ENCODE data around the gene TPM2.
A peak's percentile ranks its signal among the peaks of the same experiment; 100 is the strongest.

Gene TPM2

DNA sequence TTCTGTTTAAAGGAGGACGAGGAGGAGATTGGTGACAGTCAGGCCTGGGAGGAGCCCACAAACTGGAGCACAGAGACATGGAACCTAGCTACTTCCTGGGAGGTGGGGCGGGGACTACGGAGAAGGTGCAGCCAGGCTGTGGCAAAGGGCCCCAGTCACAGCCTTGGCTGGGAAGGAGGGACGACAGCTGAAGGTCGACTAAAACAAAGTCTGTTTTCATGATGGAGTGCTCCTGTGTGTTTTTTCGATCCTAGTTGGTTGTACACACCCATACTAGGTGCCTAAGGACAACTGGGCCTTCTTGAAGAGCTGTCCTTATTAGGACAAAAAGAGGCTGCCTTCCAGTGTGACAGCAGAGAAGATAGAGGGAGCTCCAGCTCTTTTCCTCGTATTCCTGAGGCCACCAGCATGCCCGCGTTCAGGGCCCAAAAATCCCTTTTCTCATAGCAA is 28.7 kb downstream of the TPM2 start:
- H3K9me3 ChIP-seq (ENCODE audit: insufficient read depth, low read length) = no peaks in the 10 kb centered on the region
- no peaks in the 10 kb centered on the region for H3K27me3 ChIP-seq (ENCODE audit: low read depth, low read length)
- peaks cover 25% of the 10 kb centered on the region for H3K4me1 ChIP-seq (ENCODE audit: low read length)
- H3K36me3 ChIP-seq (replicated peaks; ENCODE audit: low read depth, low read length) = peaks cover 34% of the 10 kb centered on the region
- TF ChIP-seq EZH2phosphoT487 (IDR thresholded peaks at IDR 0.05; ENCODE audit: low read depth) = no peak
- TF ChIP-seq, protein P1, sequence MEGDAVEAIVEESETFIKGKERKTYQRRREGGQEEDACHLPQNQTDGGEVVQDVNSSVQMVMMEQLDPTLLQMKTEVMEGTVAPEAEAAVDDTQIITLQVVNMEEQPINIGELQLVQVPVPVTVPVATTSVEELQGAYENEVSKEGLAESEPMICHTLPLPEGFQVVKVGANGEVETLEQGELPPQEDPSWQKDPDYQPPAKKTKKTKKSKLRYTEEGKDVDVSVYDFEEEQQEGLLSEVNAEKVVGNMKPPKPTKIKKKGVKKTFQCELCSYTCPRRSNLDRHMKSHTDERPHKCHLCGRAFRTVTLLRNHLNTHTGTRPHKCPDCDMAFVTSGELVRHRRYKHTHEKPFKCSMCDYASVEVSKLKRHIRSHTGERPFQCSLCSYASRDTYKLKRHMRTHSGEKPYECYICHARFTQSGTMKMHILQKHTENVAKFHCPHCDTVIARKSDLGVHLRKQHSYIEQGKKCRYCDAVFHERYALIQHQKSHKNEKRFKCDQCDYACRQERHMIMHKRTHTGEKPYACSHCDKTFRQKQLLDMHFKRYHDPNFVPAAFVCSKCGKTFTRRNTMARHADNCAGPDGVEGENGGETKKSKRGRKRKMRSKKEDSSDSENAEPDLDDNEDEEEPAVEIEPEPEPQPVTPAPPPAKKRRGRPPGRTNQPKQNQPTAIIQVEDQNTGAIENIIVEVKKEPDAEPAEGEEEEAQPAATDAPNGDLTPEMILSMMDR (IDR thresholded peaks at IDR 0.05; ENCODE audit: low read depth, low read length) = peak; percentile 34; the same call in 1 of the 2 replicates
- no peak overlapping the region for H2AFZ ChIP-seq (ENCODE audit: low read depth, low read length)
- no peaks in the 10 kb centered on the region for H4K20me1 ChIP-seq (ENCODE audit: insufficient read depth, low read length)
- no peak overlapping the region for H3K9ac ChIP-seq (ENCODE audit: low read length)
- H3K27ac ChIP-seq (ENCODE audit: low read length) = no peak overlapping the region
- no peak overlapping the region for H3K4me3 ChIP-seq (ENCODE audit: low read length)
- no peak overlapping the region for H3K4me2 ChIP-seq (ENCODE audit: low read length)
- peaks cover 25% of the 10 kb centered on the region for H3K79me2 ChIP-seq (ENCODE audit: low read length)

DNA sequence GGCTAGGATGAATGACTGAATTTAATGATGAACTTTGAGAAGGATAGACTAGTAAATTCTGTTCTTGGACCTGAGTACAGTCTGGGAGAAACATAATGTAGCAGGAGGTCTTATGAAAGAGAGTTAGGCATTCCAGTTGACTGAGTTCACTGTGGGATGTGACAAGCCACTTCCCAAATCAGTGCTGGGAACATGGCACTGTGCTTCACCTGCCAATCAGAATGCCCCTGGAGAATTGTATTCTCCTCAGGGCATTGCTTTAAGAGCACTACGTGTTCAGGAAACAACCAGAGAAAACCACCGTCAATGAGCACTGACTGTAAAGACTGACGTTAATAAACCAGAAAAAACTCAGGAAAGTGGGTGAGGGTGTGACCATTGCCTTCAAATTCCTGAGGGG is 30.4 kb downstream of the TPM2 start:
- no peak overlapping the region for H3K27ac ChIP-seq (ENCODE audit: low read length)

DNA sequence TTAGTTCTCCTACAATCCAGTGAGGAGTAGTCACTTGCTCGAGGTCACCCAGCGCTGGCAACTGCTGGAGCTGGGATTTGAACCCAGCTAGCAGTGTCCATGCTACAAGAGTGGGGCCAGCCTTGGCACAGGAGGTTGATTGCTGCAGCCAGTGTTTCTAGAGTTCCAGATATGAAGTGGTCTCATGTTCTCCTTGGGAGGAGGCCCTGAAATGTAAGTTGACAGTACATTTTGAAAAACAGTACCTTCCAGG is 30.8 kb downstream of the TPM2 start:
- Histone ChIP-seq H3K36me3 (replicated peaks; ENCODE audit: low read depth, low read length) (peaks cover 34% of the 10 kb centered on the region), H3K4me2 (ENCODE audit: low read length) (peak overlapping the region; percentile 98), H3K4me3 (ENCODE audit: low read length) (peak overlapping the region; percentile 83), H2AFZ (ENCODE audit: low read depth, low read length) (no peak overlapping the region), H3K4me1 (ENCODE audit: low read length) (peaks cover 18% of the 10 kb centered on the region), H4K20me1 (ENCODE audit: insufficient read depth, low read length) (no peaks in the 10 kb centered on the region), H3K9me3 (ENCODE audit: insufficient read depth, low read length) (no peaks in the 10 kb centered on the region), H3K79me2 (ENCODE audit: low read length) (peaks cover 15% of the 10 kb centered on the region), H3K9ac (ENCODE audit: low read length) (peak overlapping the region; percentile 90), H3K27ac (ENCODE audit: low read length) (peak overlapping the region; percentile 77), H3K27me3 (ENCODE audit: low read depth, low read length) (no peaks in the 10 kb centered on the region)
- no peak for TF ChIP-seq EZH2phosphoT487 (IDR thresholded peaks at IDR 0.05; ENCODE audit: low read depth)
- TF ChIP-seq, protein P1 (IDR thresholded peaks at IDR 0.05; ENCODE audit: low read depth, low read length) = no peak

More for the DNA sequence above, 30.4 kb downstream of the TPM2 start:
- Histone ChIP-seq H3K9me3 (ENCODE audit: insufficient read depth, low read length) (no peaks in the 10 kb centered on the region), H3K4me1 (ENCODE audit: low read length) (peaks cover 22% of the 10 kb centered on the region), H3K4me2 (ENCODE audit: low read length) (peak overlapping the region; percentile 98), H3K79me2 (ENCODE audit: low read length) (peaks cover 19% of the 10 kb centered on the region), H3K9ac (ENCODE audit: low read length) (peak overlapping the region; percentile 90), H3K36me3 (replicated peaks; ENCODE audit: low read depth, low read length) (peaks cover 34% of the 10 kb centered on the region), H4K20me1 (ENCODE audit: insufficient read depth, low read length) (no peaks in the 10 kb centered on the region), H3K27me3 (ENCODE audit: low read depth, low read length) (no peaks in the 10 kb centered on the region), H3K4me3 (ENCODE audit: low read length) (peak overlapping the region; percentile 83), H2AFZ (ENCODE audit: low read depth, low read length) (no peak overlapping the region)
- TF ChIP-seq, protein P1 (IDR thresholded peaks at IDR 0.05; ENCODE audit: low read depth, low read length) = no peak
- no peak for TF ChIP-seq EZH2phosphoT487 (IDR thresholded peaks at IDR 0.05; ENCODE audit: low read depth)

DNA sequence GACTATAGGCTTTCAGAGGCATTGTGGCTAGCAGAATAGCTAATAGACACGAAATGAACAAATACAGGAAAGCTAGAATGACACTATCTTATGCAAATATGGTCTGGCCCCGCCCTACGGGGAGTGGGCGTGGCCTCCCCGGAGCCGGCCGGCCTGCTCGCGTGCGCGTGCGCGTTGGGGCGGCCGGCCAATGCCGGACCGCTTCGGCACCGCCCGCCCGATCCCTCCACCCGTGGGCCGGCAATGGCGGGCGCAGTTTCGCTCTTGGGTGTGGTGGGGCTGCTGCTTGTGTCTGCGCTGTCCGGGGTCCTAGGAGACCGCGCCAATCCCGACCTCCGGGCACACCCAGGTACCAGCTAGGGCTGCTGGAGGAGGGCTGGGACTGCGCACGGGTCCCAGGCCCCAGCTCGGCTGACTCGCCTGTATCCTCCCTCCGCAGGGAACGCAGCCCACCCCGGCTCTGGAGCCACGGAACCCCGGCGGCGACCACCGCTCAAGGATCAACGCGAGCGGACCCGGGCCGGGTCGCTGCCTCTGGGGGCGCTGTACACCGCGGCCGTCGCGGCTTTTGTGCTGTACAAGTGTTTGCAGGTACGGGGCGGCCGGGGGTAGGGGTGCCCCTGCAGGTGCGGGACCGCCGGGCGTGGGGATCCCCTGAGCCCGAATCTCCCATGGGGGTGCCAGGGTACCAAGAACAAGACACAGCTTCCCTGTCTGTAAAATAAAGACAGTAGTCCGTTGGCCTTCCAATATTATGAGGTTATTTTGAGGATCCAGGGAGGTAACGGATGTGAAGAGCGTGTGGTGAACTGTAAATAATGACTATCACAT is 31.4 kb downstream of the TPM2 start, which contains the start of gene CCDC107:
TSS of gene CCDC107 (plus strand) at position 156 of the 831 bp plus-strand sequence. CDS start at position 244, 88 bp downstream.
- Histone ChIP-seq H2AFZ (ENCODE audit: low read depth, low read length) (peak within 1 kb of the TSS; percentile 64; the same call in 1 of the 2 replicates), H3K79me2 (ENCODE audit: low read length) (peaks cover 12% of the 10 kb centered on the region), H3K27ac (ENCODE audit: low read length) (peak within 1 kb of the TSS; percentile 77), H3K36me3 (replicated peaks; ENCODE audit: low read depth, low read length) (peaks cover 29% of the 10 kb centered on the region), H4K20me1 (ENCODE audit: insufficient read depth, low read length) (no peaks in the 10 kb centered on the region), H3K4me1 (ENCODE audit: low read length) (peaks cover 14% of the 10 kb centered on the region), H3K4me2 (ENCODE audit: low read length) (peak within 1 kb of the TSS; percentile 98), H3K27me3 (ENCODE audit: low read depth, low read length) (no peaks in the 10 kb centered on the region), H3K9me3 (ENCODE audit: insufficient read depth, low read length) (no peaks in the 10 kb centered on the region), H3K9ac (ENCODE audit: low read length) (peak within 1 kb of the TSS; percentile 90), H3K4me3 (ENCODE audit: low read length) (peak within 1 kb of the TSS; percentile 83)
- TF ChIP-seq, protein P1 (IDR thresholded peaks at IDR 0.05; ENCODE audit: low read depth, low read length) = peak; percentile 56
- no peak for TF ChIP-seq EZH2phosphoT487 (IDR thresholded peaks at IDR 0.05; ENCODE audit: low read depth)

Data from OCI-LY3 (cell line).